GM21529 (cell line): ENCODE data around the gene FAM107B.

Experiments used
- ATAC-seq: cut with Tn5 transposase; IDR thresholded peaks from one replicate; pipeline ENCODE4 v1.9.1; 2021; ENCODE audit not compliant: unreplicated experiment

FAM107B gene

DNA sequence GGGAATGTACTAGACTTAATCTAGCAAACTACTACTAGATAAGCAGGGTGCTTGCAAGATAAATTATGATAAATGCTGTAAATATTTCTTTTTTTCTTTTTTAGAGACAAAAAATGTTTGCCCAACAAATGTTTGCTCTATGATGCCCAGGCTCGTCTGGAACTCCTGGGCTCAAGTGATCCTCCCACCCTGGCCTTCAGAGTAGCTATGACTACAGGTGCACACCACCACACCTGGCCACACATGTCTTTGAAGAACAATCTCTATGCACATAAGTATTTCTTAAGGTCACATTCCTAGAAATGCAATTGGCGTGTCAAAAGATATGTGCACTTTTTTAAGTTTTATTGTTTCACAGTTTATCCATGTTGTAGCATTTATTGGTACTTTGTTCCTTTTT lies 264.4 kb downstream of the FAM107B start:
- no peak for ATAC-seq

DNA sequence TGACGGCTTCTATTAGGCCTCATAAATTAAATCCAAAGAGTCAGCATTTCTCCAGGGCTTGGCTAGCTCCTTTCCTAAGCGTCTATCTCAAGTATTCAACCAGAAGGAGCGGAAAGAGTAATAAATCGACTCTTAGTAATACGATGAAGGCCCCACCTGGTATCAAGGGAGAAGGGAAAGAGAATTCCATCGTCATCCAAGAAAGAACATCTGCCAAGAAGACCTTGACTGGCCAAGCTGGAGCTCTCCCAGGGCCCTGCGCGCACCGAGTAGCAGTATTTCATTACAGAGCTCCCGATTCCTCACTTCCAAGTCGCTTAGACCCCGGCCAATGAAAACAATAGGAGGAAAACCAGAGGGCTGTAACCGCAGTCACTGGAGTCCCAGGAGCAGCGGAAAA lies 266.0 kb downstream of the FAM107B start:
- ATAC-seq: no peak

DNA sequence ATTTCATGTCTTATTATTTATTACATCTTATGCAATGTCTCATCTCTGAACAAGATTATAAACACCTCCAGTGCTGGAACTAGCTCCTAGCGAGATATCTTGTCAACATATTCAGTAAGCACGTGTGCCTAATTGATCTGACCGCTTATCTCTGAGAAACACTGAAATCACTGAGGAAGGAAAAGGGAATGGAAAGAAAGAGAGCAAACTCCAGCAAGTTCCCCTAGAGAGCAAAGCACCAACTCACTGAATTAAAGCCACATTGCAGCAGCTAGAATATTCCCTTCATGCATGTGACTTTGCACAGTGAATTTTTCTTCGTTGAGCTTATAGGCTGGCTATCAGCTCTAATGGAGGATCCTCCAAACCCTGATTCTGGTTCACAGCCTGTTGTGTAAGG lies 266.9 kb downstream of the FAM107B start:
- ATAC-seq: no peak

DNA sequence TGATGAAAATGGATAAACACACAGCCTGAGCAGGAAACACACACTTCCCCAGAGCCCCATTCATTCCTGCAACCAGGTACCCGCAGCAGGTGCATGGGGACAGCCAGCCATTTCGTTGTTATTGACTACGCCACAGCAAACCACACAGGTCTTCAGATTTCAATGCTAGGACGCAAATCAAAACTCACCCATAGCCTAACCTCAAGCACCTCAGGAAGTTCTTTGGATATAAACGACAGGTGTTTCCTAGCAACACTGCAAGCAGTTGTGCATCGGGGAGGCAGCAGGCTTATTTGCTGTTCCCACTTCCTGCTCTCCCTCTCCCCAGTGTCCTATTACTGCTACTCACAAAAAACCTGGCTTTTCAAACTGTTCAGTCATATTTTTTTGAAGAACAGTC lies 267.5 kb downstream of the FAM107B start:
- ATAC-seq: no peak

DNA sequence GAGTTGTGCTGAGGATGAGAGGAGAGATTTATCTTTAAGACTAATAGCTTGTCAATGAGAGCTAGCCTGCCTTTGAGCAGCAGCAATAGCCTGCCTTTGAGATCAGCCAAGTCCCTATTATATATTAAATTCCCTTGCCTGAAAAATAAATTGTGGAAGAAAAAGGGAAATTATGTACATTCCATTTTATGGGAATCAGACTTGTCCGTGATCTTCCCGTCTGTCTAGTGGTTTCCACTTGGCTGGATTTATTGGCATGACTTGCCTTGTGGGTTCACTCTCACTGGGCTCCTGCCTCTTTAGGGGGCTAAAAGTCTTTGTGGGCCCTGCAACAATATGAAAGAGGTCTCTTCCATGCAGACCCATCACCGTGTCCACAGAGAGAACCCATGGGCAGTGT lies 272.3 kb downstream of the FAM107B start:
- ATAC-seq: no peak

DNA sequence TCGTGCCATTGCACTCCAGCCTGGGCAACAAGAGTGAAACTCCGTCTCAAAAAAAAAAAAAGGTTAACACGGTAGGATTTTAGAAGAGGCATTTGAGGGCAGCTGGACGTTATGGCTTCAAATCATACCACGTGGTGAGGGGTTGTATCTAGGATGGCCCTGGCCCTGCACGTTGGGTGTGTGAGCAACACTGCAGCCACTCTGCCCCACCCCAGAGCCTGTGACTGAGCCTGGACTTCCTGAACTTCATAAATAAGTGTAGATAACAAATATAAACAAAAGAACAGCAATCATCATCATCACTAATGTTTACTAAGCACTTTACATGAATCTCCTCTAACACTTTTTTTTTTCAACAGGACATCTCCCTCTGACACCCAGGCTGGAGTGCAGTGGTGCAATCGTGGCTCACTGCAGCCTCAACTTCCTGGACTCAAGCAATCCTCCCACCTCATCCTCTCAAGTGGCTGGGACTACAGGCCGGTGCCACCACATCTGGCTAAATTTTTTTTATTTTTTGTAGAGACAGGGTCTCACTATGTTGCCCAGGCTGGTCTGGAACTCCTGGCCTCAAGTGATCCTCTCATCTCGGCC lies 274.4 kb downstream of the FAM107B start:
- no peak for ATAC-seq

DNA sequence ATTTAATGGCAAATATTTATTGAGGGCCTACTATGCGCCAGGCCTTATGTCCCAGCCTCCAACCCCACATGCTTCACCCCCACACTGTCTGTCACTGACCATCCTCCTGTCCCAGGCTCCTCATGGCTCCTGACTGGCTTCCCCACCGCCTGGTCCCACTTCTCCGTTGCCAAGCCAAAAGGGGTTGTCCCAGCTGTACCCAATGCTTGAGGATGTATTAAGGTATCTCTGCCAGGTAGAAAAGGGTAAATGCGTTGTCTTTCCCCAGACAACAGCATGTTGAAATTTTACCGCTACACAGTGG lies 275.1 kb downstream of the FAM107B start:
- ATAC-seq: no peak

DNA sequence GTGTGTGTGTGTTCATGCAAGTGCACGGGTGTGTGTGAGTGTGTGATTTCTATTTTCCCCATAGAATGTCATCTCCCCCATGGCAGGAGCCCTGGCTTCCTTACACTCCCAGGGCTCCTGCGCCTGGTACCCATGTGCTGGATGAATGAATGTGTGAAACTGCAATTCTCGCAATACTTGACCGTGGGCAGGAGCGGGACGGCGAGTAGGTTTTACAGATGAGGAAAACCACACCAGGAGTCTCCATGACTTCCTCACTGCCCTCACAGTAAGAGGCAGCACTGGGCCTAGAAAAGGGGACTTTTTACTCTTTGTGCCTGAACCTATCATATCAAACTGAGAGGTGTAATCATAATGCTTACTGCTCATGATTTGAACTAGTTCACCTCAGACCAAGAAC lies 276.4 kb downstream of the FAM107B start:
- ATAC-seq: no peak

DNA sequence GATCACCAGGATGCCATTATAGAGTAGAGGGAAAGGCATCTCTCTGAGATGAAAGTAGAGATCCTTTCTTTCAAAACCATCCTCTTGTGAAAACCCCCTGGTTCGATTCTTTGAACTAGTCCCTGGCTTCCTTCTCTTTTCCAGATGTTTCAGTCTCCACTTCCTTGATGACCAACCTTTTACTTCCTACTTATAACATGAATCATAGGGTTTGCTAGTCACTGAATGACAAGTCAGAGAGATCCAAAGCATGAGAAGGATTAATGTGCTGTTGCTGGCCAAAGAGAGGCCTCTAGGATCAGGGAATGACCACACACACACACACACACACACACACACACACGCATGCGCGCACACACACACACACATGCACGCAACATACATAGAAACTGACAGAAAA lies 282.9 kb downstream of the FAM107B start:
- ATAC-seq: no peak

DNA sequence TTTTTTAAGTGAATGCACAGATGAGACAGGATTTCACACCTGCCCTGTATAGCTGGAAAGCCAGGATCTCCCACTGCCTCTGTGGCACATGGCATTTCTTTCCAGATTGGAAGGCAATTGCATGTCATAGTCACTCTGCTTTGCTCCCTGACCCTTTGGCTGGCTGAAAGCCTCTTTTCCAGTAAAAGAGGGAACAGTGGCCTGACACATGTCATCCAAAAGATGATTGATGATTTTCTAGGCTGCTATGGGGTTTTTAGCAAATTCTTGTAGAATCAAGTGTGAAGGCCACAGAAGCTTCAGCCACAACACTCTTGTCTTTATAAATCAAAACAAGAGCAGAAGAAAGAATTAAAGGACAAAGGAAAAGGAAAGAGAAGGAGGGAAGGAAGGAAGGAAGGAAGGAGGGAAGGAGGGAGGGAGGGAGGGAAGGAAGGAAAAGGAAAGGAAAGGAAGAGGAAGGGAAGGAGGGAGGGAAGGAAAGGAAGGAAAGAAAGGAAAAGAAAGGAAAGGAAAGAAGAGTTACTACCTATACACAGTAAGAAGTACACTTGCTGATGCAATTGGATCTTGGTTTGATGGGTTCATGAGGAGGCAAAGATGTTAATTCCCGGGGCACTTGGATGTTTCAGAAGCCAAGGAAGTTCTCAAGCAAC lies 285.0 kb downstream of the FAM107B start:
- no peak for ATAC-seq

DNA sequence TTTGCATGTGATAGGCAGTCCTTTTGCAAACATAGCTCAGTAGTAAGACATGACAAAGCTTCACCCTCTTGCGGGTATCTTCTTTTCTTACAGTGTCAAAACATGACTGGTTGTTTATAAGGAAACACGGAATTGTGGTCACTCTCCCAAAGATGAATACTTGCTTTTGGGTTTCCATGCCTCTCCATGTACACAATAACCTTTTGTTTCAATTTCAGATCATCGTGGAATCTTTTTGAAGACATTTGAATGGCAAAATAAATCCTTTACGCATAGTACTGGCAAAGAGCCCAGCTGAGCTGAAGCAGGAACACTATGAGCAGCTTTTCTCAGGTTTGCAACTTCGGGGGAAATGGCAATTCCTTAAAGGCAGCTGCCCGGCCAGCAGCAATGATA lies 287.2 kb downstream of the FAM107B start:
- ATAC-seq: no peak

DNA sequence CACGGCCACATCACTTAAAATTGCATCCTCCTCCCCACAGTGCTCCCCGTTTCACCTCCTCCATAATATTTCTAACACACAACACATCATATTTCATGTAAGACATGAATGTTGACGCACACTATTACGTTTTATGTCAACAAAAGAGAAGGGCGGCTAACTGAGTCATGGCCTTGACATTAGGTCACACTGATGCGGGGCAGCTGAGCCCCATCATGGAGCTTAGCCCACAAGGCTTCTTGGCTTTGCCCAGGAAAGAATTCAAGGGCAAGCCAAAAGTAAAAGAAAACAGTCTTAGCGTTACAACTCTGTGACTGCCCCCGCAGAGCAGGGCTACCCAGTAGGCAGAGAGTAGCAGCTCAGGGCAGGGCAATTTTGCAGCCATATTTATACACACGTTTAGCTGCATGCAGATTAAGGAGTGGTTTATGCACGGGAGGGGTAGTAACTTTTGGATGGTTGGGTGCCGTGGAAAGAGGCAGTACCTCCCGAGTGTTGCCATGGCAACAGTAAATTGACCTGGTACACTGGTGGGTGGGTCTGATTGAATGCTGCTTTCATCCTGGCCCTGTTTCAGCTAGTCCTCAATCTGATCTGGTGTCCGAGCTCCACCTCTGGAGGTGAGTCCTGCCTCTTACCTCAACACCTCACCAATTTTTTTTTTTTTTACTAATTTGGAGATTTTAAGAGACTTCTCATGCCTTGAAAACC lies 287.8 kb downstream of the FAM107B start:
- ATAC-seq: no peak

DNA sequence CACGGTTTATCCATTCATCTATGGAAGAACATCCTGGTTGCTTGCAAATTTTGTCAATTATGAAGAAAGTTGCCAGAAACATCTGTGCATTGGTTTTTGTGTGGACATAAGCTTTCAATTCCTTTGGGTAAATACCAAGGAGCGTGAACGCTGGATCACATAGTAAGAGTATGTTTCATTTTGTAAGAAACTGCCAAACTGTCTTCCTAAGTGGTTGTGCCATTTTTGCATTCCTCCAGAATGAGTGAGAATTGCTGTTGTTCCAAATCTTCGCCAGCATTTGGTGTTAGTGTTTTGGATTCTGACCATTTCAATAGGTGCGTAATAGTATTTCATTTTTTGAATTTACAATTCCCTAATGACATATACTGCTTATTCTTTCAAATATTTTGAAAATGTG lies 288.7 kb downstream of the FAM107B start:
- no peak for ATAC-seq

DNA sequence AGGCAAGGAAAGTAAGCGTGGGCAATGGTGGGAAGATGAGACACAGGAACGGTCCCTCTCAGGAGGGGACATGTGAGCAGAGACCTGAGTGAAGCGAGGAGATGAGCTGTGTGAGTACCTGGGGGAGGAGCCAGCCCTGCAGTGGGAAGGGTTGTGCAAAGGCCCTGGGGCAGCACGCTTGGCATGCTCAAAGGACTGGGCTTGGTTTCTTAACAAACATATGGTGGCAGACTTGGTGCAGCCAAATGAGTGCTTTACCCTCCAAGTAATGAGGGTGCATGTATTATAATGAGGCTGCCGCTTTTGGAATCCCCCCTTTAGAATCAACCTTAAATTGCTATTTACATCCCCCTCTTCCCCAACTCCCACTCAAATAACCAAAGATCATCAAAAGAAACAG lies 291.3 kb downstream of the FAM107B start:
- ATAC-seq: no peak

DNA sequence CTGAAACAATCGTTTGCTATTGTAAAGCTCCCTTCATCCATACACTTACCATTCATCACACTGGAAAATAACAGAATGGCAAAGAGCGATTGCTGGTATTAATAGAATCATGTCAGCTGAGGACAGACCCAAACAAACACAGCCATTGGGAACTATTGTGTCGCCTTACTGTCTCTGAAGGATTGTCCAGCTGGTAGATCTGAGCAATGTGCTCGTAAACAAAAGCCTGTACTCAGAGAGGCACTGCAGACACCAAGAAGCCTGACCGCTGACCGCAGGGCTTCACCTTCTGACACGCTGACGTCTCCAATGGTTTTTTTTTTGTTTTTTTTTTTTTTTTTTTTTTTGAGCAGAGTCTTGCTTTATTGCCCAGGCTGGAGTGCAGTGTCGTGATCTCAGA lies 292.9 kb downstream of the FAM107B start:
- no peak for ATAC-seq

DNA sequence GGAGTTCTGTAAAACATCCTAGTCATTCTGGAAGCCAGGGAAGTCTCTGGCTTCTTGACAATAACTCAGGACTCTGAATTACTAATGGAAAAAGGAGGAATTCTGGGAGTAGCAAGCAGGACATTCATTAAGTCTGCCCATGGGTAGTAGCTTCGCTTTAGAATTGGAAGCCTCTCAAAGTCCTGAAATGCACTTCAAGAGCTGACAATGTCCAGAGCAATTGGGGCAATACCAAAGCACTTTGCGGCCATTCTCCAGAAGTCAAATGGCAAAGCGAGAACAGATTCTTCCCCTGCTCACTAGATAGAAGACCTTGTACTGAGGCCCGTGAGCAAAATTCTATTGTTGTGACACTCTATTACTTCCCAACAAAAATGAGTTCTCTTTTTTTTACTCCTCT lies 293.7 kb downstream of the FAM107B start:
- no peak for ATAC-seq

DNA sequence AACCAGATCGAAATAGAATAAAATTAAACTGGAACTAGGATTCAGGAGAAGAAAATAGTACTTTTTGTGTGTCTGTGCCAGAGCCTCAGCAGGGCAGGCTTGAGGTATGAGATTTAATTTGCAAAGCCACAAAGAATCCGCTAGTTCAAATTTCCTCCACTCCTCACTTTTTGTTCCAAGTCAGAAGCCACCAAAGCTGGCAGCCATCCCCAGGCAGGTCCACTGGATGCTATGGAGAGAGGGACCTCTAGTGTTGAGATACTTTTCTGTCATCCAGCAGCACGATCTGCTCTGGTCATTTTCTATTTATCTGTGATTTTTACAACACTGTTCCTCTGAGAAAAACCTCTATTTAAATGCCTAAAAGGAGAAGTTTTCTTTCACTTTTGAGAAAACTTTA lies 296.1 kb downstream of the FAM107B start:
- ATAC-seq: no peak

DNA sequence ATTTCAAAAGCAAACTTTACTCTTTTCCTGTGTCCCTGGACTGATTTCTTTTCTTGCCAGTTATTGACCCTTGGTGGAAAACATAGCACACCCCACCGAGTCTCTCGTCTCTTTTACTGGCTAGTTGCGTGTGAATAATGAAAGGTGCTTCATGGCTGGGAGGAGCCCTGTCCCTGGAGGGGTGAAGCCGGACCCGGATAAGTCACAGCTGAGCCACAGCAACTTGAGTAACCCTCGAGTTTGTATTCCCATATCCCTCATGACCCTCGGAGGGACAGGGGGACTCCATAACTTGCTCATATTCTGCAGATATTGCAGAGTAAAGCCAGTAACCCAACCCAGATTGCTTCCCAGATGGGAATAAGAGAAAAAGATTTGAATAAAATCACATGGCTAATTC lies 296.5 kb downstream of the FAM107B start:
- no peak for ATAC-seq

DNA sequence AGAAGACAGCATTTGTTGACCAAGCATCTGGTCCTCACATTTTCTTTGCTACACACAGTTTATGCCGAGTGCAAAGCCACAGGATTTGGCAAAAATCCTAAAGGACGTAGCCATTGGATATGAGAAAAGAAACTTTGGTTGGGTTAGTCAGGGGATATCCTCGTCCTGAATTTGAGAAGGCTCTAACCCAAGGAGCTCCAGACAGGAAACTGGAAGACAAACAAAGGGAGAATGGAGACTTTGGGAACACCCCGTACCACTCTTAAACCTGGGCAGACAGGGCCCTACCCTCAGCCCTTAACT lies 297.3 kb downstream of the FAM107B start:
- no peak for ATAC-seq

DNA sequence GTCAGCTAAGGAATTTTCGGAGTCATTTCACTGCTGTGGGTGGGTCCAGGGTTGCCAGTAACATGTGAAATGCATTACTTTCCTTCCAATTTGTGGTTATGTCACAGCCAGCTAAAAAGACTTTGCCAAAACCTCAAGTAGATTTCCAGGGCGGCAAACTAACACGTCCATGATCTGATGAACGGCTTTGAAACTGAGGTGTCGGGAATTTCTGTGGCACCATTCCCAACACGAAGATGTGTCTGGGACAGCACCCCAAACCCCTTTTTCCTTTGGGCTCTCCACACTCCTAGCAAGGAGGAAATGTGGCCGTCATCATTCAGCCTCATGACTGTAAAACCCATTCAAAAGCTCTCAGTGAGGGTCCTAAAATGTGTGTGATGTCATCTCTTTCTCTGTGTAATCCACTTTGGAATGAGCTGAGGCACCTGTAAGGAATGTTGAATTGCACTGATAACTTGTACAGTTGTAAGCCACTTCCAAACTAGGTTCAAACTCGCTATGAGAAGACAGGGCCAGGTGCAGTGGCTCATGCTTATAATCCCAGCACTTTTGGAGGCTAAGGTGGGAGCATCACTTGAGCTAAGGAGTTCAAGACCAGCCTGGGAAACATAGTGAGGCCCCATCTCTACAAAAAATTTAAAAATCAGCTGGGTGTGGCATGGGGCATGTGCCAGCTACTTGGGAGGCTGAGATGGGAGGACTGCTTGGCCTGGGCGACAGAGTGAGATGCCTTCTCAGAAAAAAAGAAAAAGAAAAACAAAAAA lies 297.9 kb downstream of the FAM107B start:
- no peak for ATAC-seq

DNA sequence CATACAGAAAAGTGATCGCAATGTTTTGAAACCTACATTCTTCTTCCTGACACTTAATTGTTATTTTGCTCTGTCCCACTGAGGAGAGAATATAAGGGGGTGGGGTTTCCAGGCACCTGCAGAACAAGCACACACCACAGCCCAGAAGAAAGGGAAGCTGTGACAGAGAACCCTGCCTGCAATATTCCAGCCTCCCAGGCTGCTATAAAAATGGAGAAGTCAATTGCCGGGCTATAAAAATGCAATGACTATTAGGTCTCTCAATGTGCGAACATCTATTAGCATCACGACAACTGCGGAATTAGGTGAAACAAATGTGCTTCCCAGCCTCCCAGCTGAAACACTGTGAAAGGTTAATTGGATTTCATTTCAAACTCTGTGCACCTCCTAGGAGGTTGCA lies 298.7 kb downstream of the FAM107B start:
- no peak for ATAC-seq

DNA sequence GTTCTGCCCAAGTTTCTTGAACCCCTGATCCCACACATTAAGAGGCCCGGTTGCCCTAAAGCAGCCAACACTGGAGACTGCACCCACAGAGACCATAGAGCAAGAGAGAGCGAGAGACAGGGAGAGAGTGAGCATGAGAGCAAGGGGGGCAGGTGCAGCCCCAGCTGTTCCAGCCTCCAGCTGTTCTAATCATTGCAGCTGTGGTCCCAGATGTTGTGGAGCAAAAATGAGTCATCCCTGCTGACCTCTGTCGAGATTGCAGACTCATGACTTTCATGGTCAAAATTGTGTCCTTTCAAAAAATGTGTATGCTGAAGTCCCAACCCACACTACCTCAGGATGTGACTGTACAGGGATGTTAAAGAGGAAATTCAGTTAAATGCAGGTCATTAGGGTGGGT lies 300.0 kb downstream of the FAM107B start:
- no peak for ATAC-seq
